GM20000 (cell line): Measurements from ENCODE around the gene CACNA1D.

ENCODE experiments used
- DNase-seq: peaks from one replicate; pipeline ENCODE4 v3.0.0; 2012; ENCODE audit warnings: low spot score
- CTCF ChIP-seq: IDR thresholded peaks from 2 replicates; pipeline ENCODE4 v1.5.1; 2012; ENCODE audit warnings: mild to moderate bottlenecking, control low read depth; ENCODE audit errors: extremely low read depth, missing control alignments

CACNA1D gene

GRCh38 chr3:53823956-53824657, 329.7 kb downstream of the CACNA1D start:
- DNase-seq: no peak
- TF ChIP-seq CTCF: no peak

GRCh38 chr3:53824795-53825194, 330.4 kb downstream of the CACNA1D start:
- TF ChIP-seq CTCF: no peak
- DNase-seq: no peak

GRCh38 chr3:53826048-53826447, 331.6 kb downstream of the CACNA1D start:
- no peak for TF ChIP-seq CTCF
- no peak for DNase-seq

GRCh38 chr3:53828581-53828980, 334.2 kb downstream of the CACNA1D start:
- TF ChIP-seq CTCF: no peak
- DNase-seq: no peak

GRCh38 chr3:53829605-53830004, 335.2 kb downstream of the CACNA1D start:
- no peak for TF ChIP-seq CTCF

GRCh38 chr3:53830944-53831343, 336.5 kb downstream of the CACNA1D start:
- no peak for TF ChIP-seq CTCF
- DNase-seq: no peak

More at GRCh38 chr3:53829605-53830004, 335.2 kb downstream of the CACNA1D start:
- DNase-seq: no peak

- TF ChIP-seq CTCF: no peak
- DNase-seq: no peak
Observed at GRCh38 chr3:53833053-53833645, 338.7 kb downstream of the CACNA1D start.
